H1 (cell line): ENCODE data around the gene ZNF831. TPM values are rescaled to one million over a fixed set of nuclear protein-coding genes. Genes with fewer than 3 reads are reported as not detected.

ENCODE experiments used
- CTCF ChIA-PET: fragments of 300-600 bp; sonication (Branson Sonifier 250); formaldehyde crosslinking; loops from one replicate; lab custom pipeline; 2021; ENCODE audit not compliant: partially characterized antibody; lab: Charles Lee
- POLR2A ChIA-PET: fragments of 300-600 bp; sonication (Branson Sonifier 250); formaldehyde crosslinking; loops from one replicate; lab custom pipeline; 2021; ENCODE audit warnings: inconsistent platforms; ENCODE audit not compliant: partially characterized antibody; lab: Charles Lee
- DNase-seq, 2 experiments: peaks; one replicate each; pipeline versions ENCODE4 v3.0.0 to v3.0.0-alpha.2; 2010 to 2022; ENCODE audit warnings: low spot score in 2 of 2, low read depth in 1 of 2, mixed read lengths in 1 of 2
- FAIRE-seq: peaks from 2 replicates; lab custom pipeline; 2011; peaks lifted over from hg19 to GRCh38; lab: Jason Lieb, UNC
- H2AFZ ChIP-seq: 2 replicates; pipeline ENCODE4 v1.8.1; 2012; ENCODE audit warnings: low read length, inconsistent platforms
- H2AK5ac ChIP-seq: 2 replicates; pipeline ENCODE4 v1.6.1; 2013; ENCODE audit warnings: low read depth, low read length
- H2BK120ac ChIP-seq: replicated peaks from 2 replicates; pipeline ENCODE3; 2013; ENCODE audit warnings: low read depth, low read length, inconsistent platforms
- H2BK12ac ChIP-seq: 2 replicates; pipeline ENCODE4 v1.6.1; 2013; ENCODE audit warnings: low read depth, low read length
- H2BK15ac ChIP-seq: 2 replicates; pipeline ENCODE4 v1.6.1; 2013; ENCODE audit warnings: low read length
- H2BK20ac ChIP-seq: 2 replicates; pipeline ENCODE4 v1.6.1; 2013; ENCODE audit warnings: low read length
- H2BK5ac ChIP-seq: 2 replicates; pipeline ENCODE4 v1.6.1; 2013; ENCODE audit warnings: low read depth, low read length
- H3K14ac ChIP-seq: 2 replicates; pipeline ENCODE4 v1.6.1; 2013; ENCODE audit warnings: inconsistent platforms; ENCODE audit not compliant: insufficient read length
- H3K18ac ChIP-seq: 2 replicates; pipeline ENCODE4 v1.6.1; 2013; ENCODE audit warnings: low read length; ENCODE audit errors: extremely low read depth
- H3K23ac ChIP-seq: 2 replicates; pipeline ENCODE4 v1.6.1; 2013; ENCODE audit warnings: inconsistent platforms; ENCODE audit not compliant: insufficient read length
- H3K23me2 ChIP-seq: 2 replicates; pipeline ENCODE4 v1.6.1; 2013; ENCODE audit warnings: low read depth, low read length
- H3K27ac ChIP-seq: 2 replicates; pipeline ENCODE4 v1.6.1; 2011; ENCODE audit warnings: low read depth, low read length, inconsistent platforms
- H3K27me3 ChIP-seq, 4 experiments: replicated peaks in 1 of 4; 1 replicate in 1 of 4; 2 replicates in 3 of 4; pipeline versions ENCODE4 v1.6.1 to v1.8.1; 2011 to 2013; ENCODE audit warnings: low read length in 3 of 4, mild to moderate bottlenecking in 3 of 4, inconsistent platforms in 2 of 4, mixed read lengths in 2 of 4, moderate library complexity in 1 of 4; ENCODE audit not compliant: control insufficient read depth in 3 of 4, insufficient read depth in 3 of 4; ENCODE audit errors: extremely low read depth in 1 of 4
- H3K36me3 ChIP-seq, 4 experiments: 2 replicates each; pipeline versions ENCODE4 v1.6.1 to v1.8.1; 2011 to 2013; ENCODE audit warnings: mild to moderate bottlenecking in 4 of 4, low read length in 3 of 4, moderate library complexity in 2 of 4, control low read depth in 1 of 4, inconsistent platforms in 1 of 4; ENCODE audit not compliant: insufficient read depth in 4 of 4, control insufficient read depth in 2 of 4
- H3K4ac ChIP-seq: replicated peaks from 2 replicates; pipeline ENCODE3; 2013; ENCODE audit warnings: low read length, low read depth, mixed read lengths, inconsistent platforms; ENCODE audit not compliant: insufficient read length
- H3K4me1 ChIP-seq, 4 experiments: replicated peaks in 1 of 4; 1 replicate in 1 of 4; 2 replicates in 3 of 4; pipeline versions ENCODE4 v1.6.1 to v1.8.1; 2011 to 2013; ENCODE audit warnings: low read length in 3 of 4, inconsistent platforms in 2 of 4, mixed read lengths in 1 of 4; ENCODE audit not compliant: insufficient read depth in 4 of 4, control insufficient read depth in 3 of 4
- H3K4me2 ChIP-seq, 2 experiments: 2 replicates each; pipeline versions ENCODE4 v1.6.1 to v1.8.1; 2011 to 2013; ENCODE audit warnings: low read depth in 2 of 2, low read length in 2 of 2, control low read depth in 1 of 2, inconsistent platforms in 1 of 2, mild to moderate bottlenecking in 1 of 2; ENCODE audit not compliant: insufficient read depth in 1 of 2
- H3K4me3 ChIP-seq, 4 experiments: fragments of 200-600, 300-600 bp in 1 of 4; sonication (generic), shearing (Covaris generic), sonication (Bioruptor Twin) in 1 of 4; 2 replicates each; pipeline versions ENCODE4 v1.5.1 to v1.8.1; 2011 to 2016; ENCODE audit warnings: low read length in 4 of 4, low read depth in 3 of 4, control low read depth in 2 of 4, inconsistent platforms in 2 of 4, mild to moderate bottlenecking in 2 of 4, mixed read lengths in 1 of 4, moderate library complexity in 1 of 4; ENCODE audit not compliant: insufficient read depth in 2 of 4; ENCODE audit errors: extremely low read depth in 1 of 4
- H3K56ac ChIP-seq: replicated peaks from 2 replicates; pipeline ENCODE3; 2013; ENCODE audit warnings: low read depth, mild to moderate bottlenecking, mixed read lengths, low read length, inconsistent platforms; ENCODE audit not compliant: insufficient read length
- H3K79me1 ChIP-seq: 2 replicates; pipeline ENCODE4 v1.6.1; 2013; ENCODE audit warnings: low read depth, low read length, control low read depth
- H3K79me2 ChIP-seq, 2 experiments: 2 replicates each; pipeline versions ENCODE4 v1.6.1 to v1.8.1; 2012 to 2013; ENCODE audit warnings: low read length in 2 of 2, mild to moderate bottlenecking in 2 of 2, inconsistent platforms in 1 of 2; ENCODE audit not compliant: insufficient read depth in 2 of 2, control insufficient read depth in 1 of 2
- H3K9ac ChIP-seq, 4 experiments: replicated peaks in 1 of 4; 1 replicate in 1 of 4; 2 replicates in 3 of 4; pipeline versions ENCODE4 v1.6.1 to v1.8.1; 2011 to 2013; ENCODE audit warnings: low read depth in 3 of 4, low read length in 3 of 4, control low read depth in 2 of 4, mild to moderate bottlenecking in 2 of 4, moderate library complexity in 2 of 4, inconsistent platforms in 1 of 4; ENCODE audit errors: extremely low read depth in 1 of 4
- H3K9me3 ChIP-seq, 2 experiments: 2 replicates each; pipeline versions ENCODE4 v1.6.1 to v1.8.1; 2012 to 2013; ENCODE audit warnings: mild to moderate bottlenecking in 2 of 2, moderate library complexity in 2 of 2, control low read depth in 1 of 2, inconsistent platforms in 1 of 2, low read depth in 1 of 2, low read length in 1 of 2, mixed read lengths in 1 of 2; ENCODE audit not compliant: insufficient read depth in 2 of 2
- H4K20me1 ChIP-seq, 2 experiments: replicated peaks in 1 of 2; 2 replicates each; pipeline versions ENCODE3 to v1.8.1; 2011 to 2013; ENCODE audit warnings: inconsistent platforms in 2 of 2, low read length in 2 of 2, mild to moderate bottlenecking in 1 of 2; ENCODE audit not compliant: insufficient read depth in 2 of 2, control insufficient read depth in 1 of 2
- H4K5ac ChIP-seq: 2 replicates; pipeline ENCODE4 v1.6.1; 2013; ENCODE audit warnings: low read length, low read depth, mixed read lengths, inconsistent platforms; ENCODE audit not compliant: insufficient read length
- H4K8ac ChIP-seq: 2 replicates; pipeline ENCODE4 v1.8.0; 2013; ENCODE audit warnings: mild to moderate bottlenecking, moderate library complexity, low read length, inconsistent platforms; ENCODE audit not compliant: insufficient read depth; ENCODE audit errors: extremely low read depth
- H4K91ac ChIP-seq: replicated peaks from 2 replicates; pipeline ENCODE3; 2013; ENCODE audit warnings: low read length, mixed read lengths, inconsistent platforms; ENCODE audit not compliant: insufficient read length
- ASH2L ChIP-seq: fragments of 200-600, 300-600 bp; sonication (generic); IDR thresholded peaks from one replicate; pipeline ENCODE4 v1.7.1; 2017; ENCODE audit warnings: low read length
- CREB1 ChIP-seq: IDR thresholded peaks from 2 replicates; pipeline ENCODE4 v1.6.1; 2012; ENCODE audit warnings: inconsistent platforms
- RNF2 ChIP-seq: fragments of 200-900, 300-1000 bp; sonication (generic); IDR thresholded peaks from 2 replicates; pipeline ENCODE4 v1.7.1; 2016; ENCODE audit warnings: borderline replicate concordance, low read depth, mild to moderate bottlenecking, antibody characterized with exemption, low read length; ENCODE audit not compliant: poor library complexity, severe bottlenecking; ENCODE audit errors: missing control alignments
- WGBS, 2 experiments: shearing (Covaris generic) in 1 of 2; methylation state at CpG; one replicate each; pipeline versions ENCODE4 v1.1.6 to v1.1.7; 2013 to 2015; ENCODE audit warnings: low lambda C conversion rate in 2 of 2, mixed read lengths in 2 of 2, inconsistent platforms in 1 of 2, low coverage in 1 of 2, missing lambda C conversion rate in 1 of 2; ENCODE audit not compliant: insufficient replicate concordance in 2 of 2, insufficient coverage in 1 of 2, insufficient read length in 1 of 2; ENCODE audit errors: extremely low coverage in 1 of 2, missing lambda C conversion rate in 1 of 2; 5-methylcytosine and 5-hydroxymethylcytosine counted together
- polyA plus RNA-seq, 7 experiments: library from polyadenylated mRNA; depleted of rRNA in 3 of 7; stranded (reverse) in 5 of 7; unstranded in 2 of 7; fragments of >200 nt in 5 of 7; fragments of 200-250 nt in 2 of 7; gene quantifications; 1 replicate in 5 of 7; 2 replicates in 1 of 7; 4 replicates in 1 of 7; pipeline versions ENCODE4 v1.2.1 to v1.2.3, GENCODE V29; 2011 to 2013; ENCODE audit warnings: missing spikeins in 2 of 7, mixed read lengths in 2 of 7
- total RNA-seq: library from RNA; stranded (reverse); fragmentation: NEBNext Ultra II Directional; extraction: Animal tissue kit (Norgen Biotek cat#: 25700); gene quantifications from 2 replicates; pipeline ENCODE4 v1.2.1, GENCODE V29; 2021

Gene ZNF831
- total and polyA plus RNA-seq, 2 of the 8 experiments (the other 6 are each of a cell fraction or from before 2014, with no cell fraction given), result not detected

DNA sequence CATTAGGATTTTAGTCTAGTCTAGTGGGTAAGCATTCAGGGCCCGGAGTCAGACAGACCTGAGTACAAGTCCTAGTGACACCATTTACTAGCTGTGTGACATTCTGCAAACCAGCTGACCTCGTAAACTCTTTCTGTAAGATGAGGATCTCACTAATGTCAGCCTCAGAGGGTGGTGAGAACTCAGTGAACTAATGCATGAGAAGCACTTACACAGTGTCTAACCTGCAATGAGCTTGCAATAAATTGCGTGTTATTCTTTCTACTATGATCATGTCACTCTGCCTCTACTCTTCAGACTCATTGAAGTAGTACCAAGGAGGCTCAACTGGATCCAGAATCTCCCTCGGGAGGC, 41.1 kb upstream of the ZNF831 start:
- Histone ChIP-seq H3K9me3 (peaks cover 0 to 9% of the 10 kb centered on the region in 2 experiments; a peak in 2 of 4 replicates), H3K9ac (peak overlapping the region in 1 of 4 experiments; percentile 38; a peak in 2 of 7 replicates), H2BK5ac (peak overlapping the region; percentile 53; the same call in 1 of the 2 replicates), H3K27me3 (no peaks in the 10 kb centered on the region), H3K23ac (no peak overlapping the region), H2AK5ac (no peak overlapping the region), H3K14ac (no peak overlapping the region), H4K5ac (no peak overlapping the region), H2BK120ac (peak overlapping the region; percentile 7), H3K23me2 (no peaks in the 10 kb centered on the region), H2BK12ac (no peak overlapping the region; the same call in 1 of the 2 replicates), H3K79me1 (no peaks in the 10 kb centered on the region), H2BK20ac (no peak overlapping the region), H3K36me3 (no peaks in the 10 kb centered on the region), H3K79me2 (no peaks in the 10 kb centered on the region), H3K4me1 (peaks cover 4 to 21% (median 19%) of the 10 kb centered on the region in 4 experiments)
- FAIRE-seq (no peak), DNase-seq (no peak)
- TF ChIP-seq RNF2, result no peak
- TF ChIP-seq ASH2L, result no peak
- TF ChIP-seq CREB1, result no peak
- TF ChIP-seq, all 59 proteins: peak for 0
- H4K20me1 ChIP-seq, result no peaks in the 10 kb centered on the region
- no peak overlapping the region; a peak in 1 of 8 replicates for H3K4me3 ChIP-seq
- 87% methylated on average over 4 of the region's 4 CpGs; no CpG with 5 or more reads in 1 of the 2 experiments for WGBS, 2 experiments
- H2AFZ ChIP-seq, result no peak overlapping the region
- ChIA-PET CTCF (interaction anchor here (0.8 to 2.6 kb wide), 6 partner anchors 14 to 219 kb away, joined by 3 to 9 read pairs (median 4); no protein-coding TSS in a partner anchor), POLR2A (interaction anchor here (0.8 to 1.6 kb wide), 2 partner anchors 17 to 64 kb away, joined by 3 to 4 read pairs; no protein-coding TSS in a partner anchor)
- H3K4me2 ChIP-seq, result peak overlapping the region; percentile 44; a peak in 2 of 4 replicates
- H3K4ac ChIP-seq, result no peak overlapping the region
- no peak overlapping the region for H4K91ac ChIP-seq
- H3K18ac ChIP-seq, result no peak overlapping the region
- peak overlapping the region; percentile 52 for H3K27ac ChIP-seq
- no peak overlapping the region for H4K8ac ChIP-seq
- no peak overlapping the region for H2BK15ac ChIP-seq
- no peak overlapping the region for H3K56ac ChIP-seq
